Measurements from ENCODE around the gene PRDM12.

DNA sequence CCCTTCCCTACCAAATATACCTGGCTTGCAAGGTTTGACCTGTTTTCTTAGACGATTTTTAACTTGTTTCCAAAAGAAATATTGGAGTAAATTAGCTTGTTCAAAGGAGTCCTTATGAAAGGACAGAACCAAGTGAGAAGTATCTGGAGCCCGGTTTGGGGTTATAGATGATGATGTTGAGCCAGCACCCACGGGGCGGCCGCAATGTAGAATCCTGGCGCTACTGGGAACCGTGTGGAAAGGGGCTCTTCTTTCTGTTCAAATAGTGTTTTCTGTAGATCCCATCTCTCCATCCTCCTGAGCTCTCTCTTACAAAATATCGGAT is 28.7 kb downstream of the PRDM12 start:
- TF ChIP-seq CTCF (optimal IDR thresholded peaks at IDR 0.05 in 1 of 3, IDR thresholded peaks at IDR 0.05 in 1 of 3, conservative IDR thresholded peaks at IDR 0.05 in 1 of 3; ENCODE audit: extremely low read depth in 1 of 3, insufficient read depth in 2 of 3, low read length in 3 of 3) (no peak), EZH2 (IDR thresholded peaks at IDR 0.05; ENCODE audit: low read length) (no peak)
